GM21423 (cell line): ENCODE results near the gene CASP1.
A peak's percentile ranks its signal among the peaks of the same experiment; 100 is the strongest.

ENCODE experiments used
- ATAC-seq: cut with Tn5 transposase; IDR thresholded peaks from one replicate; pipeline ENCODE4 v1.9.1; 2021; ENCODE audit warnings: mild to moderate bottlenecking, moderate library complexity; ENCODE audit not compliant: unreplicated experiment

Gene CASP1

DNA sequence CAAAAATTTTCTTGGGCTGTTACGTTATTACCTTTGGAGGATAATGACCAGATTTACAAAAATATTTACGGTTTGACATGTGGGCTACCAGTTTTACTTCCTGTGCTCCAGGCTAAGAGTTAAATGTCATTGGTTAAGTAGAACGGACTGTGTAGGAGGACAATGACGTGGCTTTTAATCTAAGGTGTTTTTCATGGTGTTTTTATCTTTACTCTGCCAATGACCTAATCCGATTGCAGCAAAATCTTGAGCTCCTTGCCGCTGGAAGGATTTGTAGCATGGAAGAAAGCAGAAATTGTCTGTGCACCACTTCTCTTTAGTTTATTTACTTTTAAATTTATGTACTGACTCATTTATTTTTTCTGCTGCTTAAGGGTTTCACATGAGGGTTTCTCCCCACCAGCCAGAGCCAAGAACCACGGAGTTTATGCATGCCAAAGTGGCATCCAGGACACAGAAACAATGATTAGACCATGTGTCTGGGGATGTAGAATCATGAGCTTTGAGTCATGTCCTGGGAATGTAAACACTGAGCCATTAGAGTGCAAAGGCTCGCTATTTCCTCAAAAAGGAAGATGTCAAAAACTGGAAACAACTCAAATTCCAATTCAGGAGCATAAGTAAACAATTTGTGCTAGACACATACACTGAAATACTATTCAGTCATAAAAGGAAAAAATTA, 12.1 kb upstream of the CASP1 start:
- ATAC-seq, result no peak

DNA sequence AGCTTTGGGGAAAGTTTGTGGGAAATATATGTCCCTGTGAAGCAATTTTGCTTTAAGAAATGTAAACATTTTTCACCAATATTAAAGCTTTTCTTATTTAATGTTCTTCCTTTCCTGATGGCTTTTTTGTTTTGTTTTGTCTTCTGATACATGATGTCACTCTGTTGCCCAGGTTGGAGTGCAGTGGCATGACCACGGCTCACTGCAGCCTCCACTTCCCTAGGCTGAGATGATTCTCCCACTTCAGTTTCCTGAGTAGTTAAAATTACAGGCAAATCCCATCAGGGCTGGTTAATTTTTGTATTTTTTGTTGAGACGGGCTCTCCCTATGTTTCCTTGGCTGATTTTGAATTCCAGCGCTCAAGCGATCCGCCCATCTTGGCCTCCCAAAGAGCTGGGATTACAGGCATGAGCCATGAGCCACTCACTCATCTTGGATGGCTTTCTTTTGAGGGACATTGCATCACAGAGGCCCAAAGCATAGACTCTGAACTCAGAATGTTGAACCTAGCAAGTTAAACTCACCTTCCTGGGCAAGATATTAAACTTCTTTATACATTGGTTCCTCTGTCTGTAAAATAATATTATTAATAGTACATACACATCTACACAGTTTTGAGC, 10.8 kb upstream of the CASP1 start:
- no peak for ATAC-seq

DNA sequence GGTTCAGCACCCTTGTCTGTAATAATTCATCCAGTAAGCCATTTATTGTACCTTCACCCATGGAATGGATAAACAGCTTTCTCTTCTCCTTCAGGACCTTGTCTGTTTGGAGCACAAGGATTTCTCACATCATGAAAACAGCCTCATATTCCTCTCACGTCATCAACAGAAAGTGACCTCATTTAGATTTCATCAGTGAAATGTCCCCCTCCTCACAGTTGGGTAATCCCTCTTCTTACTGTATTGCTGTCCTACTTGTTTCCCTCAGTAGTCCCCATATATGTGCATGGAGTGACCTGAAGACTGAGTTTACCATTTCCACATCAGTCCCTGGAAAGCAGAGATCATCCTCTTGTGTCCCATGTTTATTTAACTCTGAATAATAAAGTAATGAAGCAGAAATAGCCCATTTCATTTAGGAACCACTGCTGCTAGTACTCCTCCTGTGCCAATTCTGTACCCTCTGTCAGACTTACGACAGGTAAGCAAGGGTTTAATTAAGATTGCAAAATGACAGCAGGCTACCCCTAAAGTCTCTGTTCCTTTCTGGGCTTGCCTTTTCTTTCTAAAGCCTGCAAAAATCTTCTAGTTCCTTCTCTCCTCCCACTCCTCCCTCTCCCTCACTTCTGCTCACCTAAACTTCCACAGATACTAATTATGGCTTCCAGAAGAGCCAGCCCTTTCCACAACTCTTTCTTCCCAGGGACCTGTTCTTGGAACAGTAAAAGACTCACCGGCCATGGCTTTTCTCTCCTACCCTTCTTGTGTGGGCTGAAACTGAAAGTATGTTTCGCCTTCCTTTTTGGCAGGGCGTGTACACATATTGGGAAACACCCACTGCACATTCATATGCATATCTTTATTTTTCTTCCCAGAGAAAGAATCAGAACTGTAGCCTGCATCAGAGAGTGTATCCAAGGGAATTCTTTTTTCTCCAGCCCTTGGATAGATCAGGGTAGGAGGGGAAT, 9.9 kb upstream of the CASP1 start, which contains the start of gene CARD16:
TSS of gene CARD16 (minus strand) at position 779 of the 968 bp plus-strand sequence. CDS start at position 741, 38 bp downstream.
- peak; percentile 100 for ATAC-seq

DNA sequence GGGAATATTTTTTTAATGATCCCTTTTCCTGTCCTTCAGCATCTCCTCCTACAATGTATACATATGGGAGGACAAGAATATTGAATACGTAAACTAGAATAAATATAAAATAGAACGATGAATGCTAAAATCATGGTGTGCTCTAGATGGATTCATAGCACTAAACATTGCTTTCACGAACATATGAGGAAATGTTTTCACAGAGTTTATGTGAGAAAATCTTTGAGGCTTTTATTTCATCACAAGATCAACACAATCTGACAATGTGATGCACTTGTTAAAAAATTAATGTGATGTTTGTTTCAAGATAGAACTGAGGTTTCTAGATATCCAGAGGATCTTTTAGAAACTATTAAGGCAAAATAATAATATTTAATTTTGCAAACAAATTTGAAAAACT, 7.2 kb upstream of the CASP1 start:
- ATAC-seq, result no peak

DNA sequence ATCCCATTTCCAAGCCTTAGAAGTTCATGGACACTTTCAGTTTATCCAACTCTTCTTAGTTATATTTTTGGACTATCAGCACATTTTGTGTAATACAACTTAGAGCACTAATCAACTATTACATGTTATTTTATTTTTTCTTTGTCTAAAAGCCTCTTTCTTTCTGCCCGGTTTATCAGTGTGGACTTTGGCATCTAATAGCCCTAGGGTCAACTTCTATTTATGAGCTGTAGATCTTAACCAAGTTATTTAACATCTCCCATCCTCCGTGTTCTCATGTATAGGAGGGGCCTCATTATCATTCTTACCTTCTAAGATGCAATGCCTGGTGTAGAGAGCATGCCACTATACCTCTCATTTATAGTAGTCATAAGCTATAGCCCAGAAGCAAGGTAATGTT, 5.8 kb upstream of the CASP1 start:
- ATAC-seq, result no peak

DNA sequence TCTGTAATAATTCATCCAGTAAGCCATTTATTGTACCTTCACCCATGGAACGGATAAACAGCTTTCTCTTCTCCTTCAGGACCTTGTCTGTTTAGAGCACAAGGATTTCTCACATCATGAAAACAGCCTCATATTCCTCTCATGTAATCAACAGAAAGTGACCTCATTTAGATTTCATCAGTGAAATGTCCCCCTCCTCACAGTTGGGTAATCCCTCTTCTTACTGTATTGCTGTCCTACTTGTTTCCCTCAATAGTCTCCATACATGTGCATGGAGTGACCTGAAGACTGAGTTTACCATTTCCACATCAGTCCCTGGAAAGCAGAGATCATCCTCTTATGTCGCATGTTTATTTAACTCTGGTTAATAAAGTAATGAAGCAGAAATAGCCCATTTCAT, 556 bp downstream of the CASP1 start:
- peak; percentile 6 for ATAC-seq

DNA sequence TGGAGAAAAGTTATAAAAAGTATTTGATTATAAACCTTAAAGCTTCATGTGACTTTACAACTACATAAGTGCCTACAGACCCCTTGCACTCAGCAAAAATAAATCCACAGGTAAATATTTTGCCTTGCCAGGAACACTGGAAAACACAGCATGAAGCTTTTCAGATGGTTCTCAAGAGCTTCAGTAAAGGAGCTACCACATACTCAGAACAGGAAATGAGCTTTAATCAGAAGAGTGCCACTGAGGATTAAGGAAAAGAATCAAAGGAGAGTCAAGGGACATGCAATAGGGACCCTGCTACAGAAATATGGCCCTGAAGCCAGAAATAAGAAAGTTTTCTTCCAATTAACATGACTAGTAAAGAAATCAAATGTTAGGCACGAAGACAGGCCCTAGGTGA, 1.2 kb downstream of the CASP1 start:
- ATAC-seq, result no peak

DNA sequence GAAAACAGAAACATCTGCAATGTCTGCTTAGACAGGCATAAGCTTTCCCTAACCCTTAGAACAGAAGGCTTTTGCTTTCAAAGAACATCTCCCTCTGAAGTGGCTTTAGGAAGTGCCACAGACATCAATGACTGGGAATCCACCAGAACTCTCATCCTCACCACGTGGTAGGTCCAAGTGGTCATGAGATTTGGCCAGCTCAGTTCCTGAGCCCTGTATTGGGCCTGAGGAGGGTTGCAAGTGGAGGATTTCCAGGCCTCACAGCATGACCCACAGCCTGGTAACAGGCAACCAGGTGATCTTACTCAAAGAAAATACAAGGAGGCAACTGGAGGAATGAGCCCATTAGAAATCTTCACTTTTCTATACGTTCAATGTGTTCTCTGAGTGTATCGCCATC, 1.6 kb downstream of the CASP1 start:
- ATAC-seq, result no peak

DNA sequence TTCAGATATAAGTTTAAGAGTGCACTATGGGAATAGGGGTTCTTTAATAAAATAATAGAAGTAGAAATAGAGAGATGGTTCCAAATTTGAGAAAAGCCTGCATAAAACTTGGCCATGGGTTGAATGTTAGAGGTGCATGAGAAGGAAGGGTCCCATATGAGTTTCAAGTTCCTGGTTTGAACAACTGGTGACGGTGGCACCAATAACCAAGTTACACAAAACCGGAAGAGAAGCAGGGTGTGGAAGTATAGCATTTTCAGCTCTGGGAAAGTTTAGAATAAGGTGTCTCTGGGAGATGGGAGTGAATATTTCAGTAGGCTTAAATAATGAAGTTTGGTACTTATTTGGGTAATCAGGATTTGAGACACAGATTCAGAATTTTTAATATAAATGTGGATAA, 2.4 kb downstream of the CASP1 start:
- no peak for ATAC-seq

DNA sequence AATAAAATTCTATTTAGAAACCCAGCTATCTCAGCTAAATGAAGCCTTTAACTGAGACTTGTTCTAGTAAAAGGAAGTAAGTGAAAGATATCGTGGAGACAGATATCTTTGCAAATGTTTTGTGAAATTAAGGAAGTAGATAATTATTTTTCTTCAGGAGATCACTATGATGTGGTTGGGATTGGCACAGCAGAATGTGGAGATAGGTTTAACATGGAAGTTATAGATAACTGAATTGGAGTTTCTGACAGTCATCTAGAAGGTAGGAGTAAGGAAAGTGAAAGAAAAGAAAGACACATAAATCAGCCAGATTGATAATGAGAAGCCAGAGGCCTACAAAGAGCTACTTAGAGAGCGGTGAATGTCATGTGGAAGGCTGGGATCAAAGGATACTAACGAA, 7.3 kb downstream of the CASP1 start:
- no peak for ATAC-seq

DNA sequence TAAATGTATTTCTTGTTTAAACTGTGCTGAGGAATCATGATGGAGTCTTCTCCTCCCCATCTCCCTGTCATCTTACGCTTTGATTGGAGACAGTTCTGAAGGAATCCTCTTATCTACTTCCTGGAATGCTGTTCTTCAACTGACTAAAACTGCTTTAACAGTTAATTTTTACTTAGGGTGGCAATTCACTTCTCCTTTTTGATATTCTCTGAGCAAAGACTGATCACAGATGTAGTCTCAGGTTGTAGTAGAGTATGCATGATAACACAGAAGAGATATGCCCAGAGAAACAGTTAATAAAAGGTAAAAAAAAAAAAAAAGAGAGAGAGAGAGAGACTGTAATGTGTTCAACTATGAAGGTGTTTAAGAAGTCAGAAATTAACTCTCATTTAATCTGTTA, 10.6 kb downstream of the CASP1 start:
- no peak for ATAC-seq

DNA sequence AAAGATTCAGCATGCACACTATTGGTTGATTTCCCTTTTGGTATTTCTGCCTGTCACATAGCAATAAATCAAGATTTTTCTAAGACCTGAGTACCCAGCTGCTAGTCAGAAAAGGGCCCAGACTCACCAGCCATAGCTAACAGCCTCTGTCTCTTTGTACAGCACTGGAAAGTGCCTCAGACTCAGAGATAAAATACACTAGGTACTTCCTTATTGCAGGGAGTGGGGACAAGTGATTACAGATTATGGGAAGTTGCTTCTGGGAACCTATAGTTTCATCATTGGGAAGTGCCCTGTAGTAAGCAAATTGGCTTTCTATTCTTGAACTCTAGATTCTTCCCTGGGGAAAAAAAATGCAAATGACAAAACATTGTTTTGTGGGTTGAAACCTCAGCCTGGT, 11.9 kb downstream of the CASP1 start, which contains the start of gene CASP5:
TSS of gene CASP5 (minus strand) at position 166 of the 400 bp plus-strand sequence. CDS start at position 134, 32 bp downstream.
- no peak for ATAC-seq

DNA sequence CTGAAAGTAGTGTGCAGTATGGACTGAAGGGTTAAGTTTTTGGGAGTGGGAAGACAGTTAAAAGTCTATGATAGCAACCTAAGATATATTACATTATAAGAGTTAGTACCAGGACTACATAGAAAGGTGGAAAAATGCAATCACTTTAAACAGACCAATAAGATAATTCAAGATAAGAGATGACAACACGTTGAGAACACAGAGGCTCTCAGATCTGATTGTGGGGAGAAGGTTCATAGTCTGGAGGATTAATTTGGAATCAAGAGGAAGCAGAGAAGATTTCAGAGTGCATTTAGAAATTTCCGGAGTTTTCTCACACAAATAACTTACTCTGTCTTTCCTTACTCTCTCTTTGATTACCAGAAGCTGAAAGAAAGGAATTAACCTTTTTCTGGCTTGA, 12.4 kb downstream of the CASP1 start:
- no peak for ATAC-seq

DNA sequence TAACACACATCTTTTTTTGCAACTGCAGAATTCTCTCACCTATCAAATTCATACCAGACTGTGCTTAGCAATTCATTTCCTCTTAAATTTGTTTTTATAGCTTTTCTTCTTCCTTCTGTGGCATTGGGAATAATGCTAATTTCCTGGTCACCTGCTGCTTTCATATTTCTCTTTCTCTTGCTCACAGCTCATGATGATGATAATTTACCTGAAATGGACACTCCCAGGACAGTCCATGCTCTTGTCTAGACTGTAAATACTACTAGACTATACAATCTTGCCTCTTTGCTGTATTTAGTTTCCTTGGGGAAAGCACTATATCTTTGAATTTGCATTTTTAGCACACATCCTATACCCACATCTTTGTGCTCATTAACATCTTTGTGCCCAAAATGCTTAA, 27.5 kb downstream of the CASP1 start:
- no peak for ATAC-seq

DNA sequence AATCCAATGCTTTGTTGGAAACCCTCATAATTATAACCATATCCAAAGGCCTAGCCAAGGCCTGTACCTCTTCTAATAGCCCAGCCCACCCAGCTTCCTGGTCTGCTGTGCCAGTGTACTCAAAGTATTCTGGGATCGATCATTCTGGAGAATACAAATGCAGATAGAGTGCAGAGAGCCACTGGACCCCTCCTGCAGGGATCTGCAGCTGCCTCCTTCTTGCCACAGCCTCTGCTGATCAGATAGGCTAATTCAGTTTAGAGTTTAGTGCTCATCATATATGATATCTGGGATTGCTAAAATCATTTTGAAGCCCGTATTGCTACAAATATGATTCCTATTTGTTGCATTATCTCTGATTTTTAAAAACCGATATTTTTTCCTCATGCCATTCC, 29.5 kb downstream of the CASP1 start:
- ATAC-seq, result no peak

DNA sequence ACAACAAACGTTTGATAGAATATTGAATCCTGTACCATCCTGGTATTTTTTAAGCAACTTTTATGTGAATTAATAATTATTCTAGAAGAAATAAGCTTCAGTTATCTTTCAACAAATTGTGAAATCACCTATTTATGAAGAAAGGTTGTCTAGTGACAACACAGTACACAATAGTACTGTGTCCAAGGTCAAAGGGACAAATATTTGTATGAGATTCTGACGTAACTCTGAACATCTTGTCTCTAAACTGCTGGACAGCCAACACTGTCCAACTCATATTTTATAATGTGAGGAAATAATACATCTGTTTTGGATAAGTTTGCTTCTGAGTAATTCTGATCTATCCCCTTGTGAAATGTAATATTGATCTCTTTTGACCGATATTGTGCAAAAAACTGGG, 30.9 kb downstream of the CASP1 start:
- no peak for ATAC-seq

DNA sequence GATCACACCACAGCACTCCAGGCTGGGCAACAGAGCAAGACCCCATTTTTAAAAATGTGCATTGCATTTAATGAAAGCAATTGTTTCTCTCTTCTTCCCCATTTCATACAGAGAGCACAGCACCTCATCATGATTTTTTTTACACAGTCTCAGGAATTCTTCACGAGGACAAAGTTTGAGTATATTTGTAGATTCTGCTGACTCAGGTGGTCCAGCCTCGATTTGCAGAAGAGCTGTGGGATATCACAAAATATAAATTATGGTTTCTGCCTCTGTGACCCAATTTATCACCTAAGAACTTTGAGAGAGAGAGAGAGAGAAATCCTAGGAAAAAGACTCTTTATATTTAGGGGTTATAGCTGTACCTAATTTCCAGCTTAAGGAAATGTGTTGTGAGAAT, 31.8 kb downstream of the CASP1 start:
- no peak for ATAC-seq

DNA sequence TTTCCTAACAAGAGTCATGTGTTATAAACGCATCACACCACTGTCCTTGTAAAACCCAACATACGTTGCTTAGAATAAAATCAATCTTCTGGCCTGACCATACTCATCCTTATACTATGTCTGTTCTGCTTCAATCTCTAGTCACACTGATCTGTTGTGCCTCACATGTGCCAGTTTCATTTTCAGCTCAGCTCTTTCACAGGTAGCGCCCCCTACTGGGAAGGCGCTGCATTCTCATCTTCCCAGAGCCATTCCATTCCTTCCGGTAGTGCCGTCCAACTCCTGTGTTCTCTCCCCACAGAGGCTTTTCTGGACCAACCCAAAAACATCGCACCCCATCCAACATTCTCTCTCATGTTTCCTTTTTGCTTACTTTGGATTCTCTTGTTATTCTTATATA, 34.1 kb downstream of the CASP1 start:
- ATAC-seq, result peak; percentile 76

DNA sequence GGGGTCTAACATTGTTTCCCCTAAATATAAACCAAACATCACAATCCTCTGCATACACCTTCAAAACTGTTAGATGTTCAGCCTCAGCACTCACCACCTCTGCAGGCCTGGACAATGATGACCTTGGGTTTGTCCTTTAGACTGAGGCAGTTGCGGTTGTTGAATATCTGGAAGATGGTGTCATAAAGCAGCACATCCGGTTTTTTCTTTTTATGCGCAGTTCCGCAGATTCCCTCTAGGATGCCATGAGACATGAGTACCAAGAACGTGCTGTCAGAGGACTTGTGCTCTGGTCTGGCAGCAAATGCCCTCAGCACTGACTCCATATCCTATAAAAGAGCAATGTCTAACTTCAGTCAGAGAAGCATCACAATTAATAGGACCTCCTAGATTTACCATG, 34.8 kb downstream of the CASP1 start:
- no peak for ATAC-seq

DNA sequence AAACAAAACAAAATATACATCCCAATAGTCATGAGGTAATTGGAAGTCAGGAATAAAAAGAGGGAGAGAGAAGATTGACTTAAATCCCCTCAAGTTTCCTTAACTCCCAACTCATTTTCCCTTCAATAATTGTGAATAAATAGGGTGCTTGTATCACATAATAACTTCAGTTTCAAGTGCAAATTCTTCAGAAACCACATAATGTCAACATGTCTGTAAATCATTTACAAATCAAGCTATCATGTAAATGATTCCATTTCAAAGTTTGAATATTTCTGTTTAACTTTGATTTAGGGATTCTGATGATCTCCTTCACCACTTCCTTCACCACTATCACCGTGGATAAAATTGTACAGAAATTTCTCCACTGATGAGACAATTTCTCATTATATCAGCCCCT, 35.2 kb downstream of the CASP1 start:
- ATAC-seq, result no peak

DNA sequence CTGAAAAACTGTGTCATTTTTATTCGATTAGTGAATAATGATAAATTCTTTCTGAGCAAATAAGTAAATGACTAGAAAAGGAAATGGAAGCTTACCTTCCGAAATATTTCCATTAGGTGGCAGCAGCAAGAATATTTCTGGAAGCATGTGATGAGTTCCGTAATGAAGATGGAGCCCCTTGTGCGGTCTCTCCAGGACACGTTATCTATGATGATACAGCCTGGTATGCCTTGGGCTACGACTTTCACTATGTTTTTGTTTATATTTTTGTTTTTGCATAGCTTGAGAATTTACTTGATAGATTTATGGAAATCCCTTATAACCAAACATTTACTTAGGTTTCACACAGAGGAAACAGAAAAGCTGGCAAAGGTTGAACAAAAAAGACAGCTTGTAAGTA, 37.7 kb downstream of the CASP1 start:
- ATAC-seq, result no peak

DNA sequence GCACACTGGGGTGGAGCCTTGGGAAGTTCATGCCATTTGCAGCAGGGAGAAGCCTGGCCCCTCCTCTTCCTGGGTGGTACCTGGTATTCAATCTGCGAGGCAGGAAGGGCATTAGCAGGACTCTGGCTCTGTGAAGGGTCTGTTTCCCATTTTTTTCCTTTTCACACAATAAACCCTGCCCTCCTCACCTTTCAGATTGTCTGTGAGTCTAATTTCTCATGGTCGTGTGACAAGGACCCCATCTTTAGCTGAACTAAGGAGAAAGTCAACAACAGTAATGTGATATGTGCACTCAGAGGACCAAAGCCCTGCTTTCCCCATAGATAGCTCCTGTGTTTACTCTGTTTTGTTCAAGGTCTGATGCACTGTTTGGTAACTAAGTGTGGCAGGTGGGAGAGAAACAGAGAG, 39.9 kb downstream of the CASP1 start:
- no peak for ATAC-seq
